ENCODE measurements around the gene MAGI2.

Gene MAGI2

DNA sequence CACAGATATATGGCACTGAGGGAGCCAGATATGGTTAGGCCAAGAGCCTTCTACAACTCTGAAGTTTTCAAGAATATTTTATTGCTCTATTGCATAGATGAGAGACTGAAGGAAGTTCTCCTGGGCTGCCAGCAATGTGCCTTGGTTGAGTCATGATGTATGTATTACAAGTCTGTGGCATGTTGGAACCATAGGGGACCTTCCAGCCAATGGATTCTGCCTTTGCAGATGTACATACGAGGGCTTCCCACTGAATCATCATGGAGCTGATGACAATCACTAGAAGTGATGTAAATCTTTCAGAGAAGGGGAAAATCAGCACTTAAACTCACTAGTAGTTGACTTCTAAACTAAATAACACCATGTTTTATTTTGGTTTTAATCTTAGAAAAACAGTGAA, 1235.4 kb downstream of the MAGI2 start:
- TF ChIP-seq, protein P1, sequence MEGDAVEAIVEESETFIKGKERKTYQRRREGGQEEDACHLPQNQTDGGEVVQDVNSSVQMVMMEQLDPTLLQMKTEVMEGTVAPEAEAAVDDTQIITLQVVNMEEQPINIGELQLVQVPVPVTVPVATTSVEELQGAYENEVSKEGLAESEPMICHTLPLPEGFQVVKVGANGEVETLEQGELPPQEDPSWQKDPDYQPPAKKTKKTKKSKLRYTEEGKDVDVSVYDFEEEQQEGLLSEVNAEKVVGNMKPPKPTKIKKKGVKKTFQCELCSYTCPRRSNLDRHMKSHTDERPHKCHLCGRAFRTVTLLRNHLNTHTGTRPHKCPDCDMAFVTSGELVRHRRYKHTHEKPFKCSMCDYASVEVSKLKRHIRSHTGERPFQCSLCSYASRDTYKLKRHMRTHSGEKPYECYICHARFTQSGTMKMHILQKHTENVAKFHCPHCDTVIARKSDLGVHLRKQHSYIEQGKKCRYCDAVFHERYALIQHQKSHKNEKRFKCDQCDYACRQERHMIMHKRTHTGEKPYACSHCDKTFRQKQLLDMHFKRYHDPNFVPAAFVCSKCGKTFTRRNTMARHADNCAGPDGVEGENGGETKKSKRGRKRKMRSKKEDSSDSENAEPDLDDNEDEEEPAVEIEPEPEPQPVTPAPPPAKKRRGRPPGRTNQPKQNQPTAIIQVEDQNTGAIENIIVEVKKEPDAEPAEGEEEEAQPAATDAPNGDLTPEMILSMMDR (conservative IDR thresholded peaks at IDR 0.05) = no peak
- H3K27ac ChIP-seq = no peak overlapping the region

- no peak overlapping the region for H3K27ac ChIP-seq
- TF ChIP-seq, protein P1 (conservative IDR thresholded peaks at IDR 0.05) = no peak
These were observed 1238.3 kb downstream of the MAGI2 start for GRCh38 chr7:78215199-78215598.

DNA sequence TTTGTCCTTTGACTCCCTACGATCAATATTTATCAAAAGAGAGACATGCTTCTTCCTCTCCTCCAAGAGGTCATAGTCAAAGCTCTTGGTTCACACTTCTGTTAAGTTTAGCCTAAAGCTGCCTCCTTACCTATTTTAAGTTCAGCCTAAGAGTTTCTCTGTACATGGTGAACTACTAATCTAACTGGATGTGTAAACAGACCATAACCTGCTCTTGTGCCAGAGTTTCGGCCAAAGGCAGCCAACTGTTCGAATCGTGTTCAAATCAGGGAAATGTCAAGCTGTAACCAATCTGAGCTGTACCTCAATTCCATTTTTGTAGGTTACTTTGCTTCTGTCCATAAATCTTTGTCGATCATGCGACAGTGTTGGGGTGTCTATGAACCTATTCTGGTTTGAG, 1240.1 kb downstream of the MAGI2 start:
- H3K27ac ChIP-seq = no peak overlapping the region
- TF ChIP-seq, protein P1 (conservative IDR thresholded peaks at IDR 0.05) = no peak

- TF ChIP-seq, protein P1 (conservative IDR thresholded peaks at IDR 0.05) = no peak
These were observed 1240.9 kb downstream of the MAGI2 start for GRCh38 chr7:78212476-78213060.

DNA sequence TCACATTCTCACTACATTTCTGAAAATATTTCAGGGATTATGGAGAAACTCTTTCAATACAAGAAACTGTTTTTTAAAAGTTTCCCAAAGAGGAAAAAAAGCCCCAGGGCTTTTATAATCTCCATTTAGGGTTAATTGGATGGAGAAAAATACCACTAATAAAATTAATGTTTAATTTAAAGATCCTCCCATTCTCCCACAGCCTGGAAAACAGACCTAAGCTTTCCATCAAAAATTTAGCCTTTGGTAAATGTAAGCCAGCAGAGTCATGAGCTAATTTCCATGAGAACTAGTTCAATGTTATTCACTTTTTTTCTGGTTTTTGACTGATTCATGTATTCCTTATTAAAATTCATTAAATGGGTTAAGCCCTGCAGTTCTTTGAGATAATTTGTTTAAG, 1246.2 kb downstream of the MAGI2 start:
- TF ChIP-seq, protein P1 (conservative IDR thresholded peaks at IDR 0.05) = no peak
- no peak overlapping the region for H3K27ac ChIP-seq

More at GRCh38 chr7:78212476-78213060, 1240.9 kb downstream of the MAGI2 start:
- H3K27ac ChIP-seq = no peak overlapping the region

- no peak overlapping the region for H3K27ac ChIP-seq
- TF ChIP-seq, protein P1 (conservative IDR thresholded peaks at IDR 0.05) = no peak
These were observed 1246.7 kb downstream of the MAGI2 start for GRCh38 chr7:78206769-78207168.

- no peak overlapping the region for H3K27ac ChIP-seq
- TF ChIP-seq, protein P1 (conservative IDR thresholded peaks at IDR 0.05) = no peak
These were observed 1250.3 kb downstream of the MAGI2 start for GRCh38 chr7:78203042-78203720.
